ENCODE data around the gene C2CD5.

DNA sequence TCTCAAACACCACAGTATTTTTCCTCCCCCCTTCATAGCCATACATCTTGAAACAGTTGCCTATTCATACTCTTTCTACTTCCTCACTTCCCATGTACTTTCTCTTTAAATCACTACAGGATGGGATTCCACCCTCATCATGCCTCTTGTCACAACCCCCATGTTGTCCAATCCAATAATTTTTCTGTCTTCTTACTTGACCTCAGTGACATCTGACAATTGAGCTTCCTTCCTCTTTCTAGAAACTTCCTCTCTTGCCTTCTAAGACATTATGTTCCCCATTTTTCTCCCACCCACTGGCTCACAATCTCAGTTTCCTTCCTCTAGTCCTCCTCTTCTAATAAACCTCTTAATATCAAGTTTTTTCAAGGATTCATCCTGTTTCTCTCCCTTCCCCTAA lies 5.3 kb downstream of the C2CD5 start:
- TF ChIP-seq, protein P1, sequence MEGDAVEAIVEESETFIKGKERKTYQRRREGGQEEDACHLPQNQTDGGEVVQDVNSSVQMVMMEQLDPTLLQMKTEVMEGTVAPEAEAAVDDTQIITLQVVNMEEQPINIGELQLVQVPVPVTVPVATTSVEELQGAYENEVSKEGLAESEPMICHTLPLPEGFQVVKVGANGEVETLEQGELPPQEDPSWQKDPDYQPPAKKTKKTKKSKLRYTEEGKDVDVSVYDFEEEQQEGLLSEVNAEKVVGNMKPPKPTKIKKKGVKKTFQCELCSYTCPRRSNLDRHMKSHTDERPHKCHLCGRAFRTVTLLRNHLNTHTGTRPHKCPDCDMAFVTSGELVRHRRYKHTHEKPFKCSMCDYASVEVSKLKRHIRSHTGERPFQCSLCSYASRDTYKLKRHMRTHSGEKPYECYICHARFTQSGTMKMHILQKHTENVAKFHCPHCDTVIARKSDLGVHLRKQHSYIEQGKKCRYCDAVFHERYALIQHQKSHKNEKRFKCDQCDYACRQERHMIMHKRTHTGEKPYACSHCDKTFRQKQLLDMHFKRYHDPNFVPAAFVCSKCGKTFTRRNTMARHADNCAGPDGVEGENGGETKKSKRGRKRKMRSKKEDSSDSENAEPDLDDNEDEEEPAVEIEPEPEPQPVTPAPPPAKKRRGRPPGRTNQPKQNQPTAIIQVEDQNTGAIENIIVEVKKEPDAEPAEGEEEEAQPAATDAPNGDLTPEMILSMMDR (IDR thresholded peaks at IDR 0.05 in 8 of 11, conservative IDR thresholded peaks at IDR 0.05 in 3 of 11), result no peak
- no peak for TF ChIP-seq POLR2A (IDR thresholded peaks at IDR 0.05)

Data from spleen (tissue), 7 donors.